D721Med (cell line): ENCODE results near the gene FAM13A.
"Not testable (repeated sequence)": the region's sequence is repeated elsewhere in the genome, so short reads cannot be mapped to it uniquely, and the experiment has no call there.

Source experiments
- DNase-seq: peaks from one replicate; pipeline ENCODE4 v3.0.0; 2011; ENCODE audit warnings: low spot score; ENCODE audit not compliant: insufficient read length
- FAIRE-seq: peaks from 2 replicates; lab custom pipeline; 2011; peaks lifted over from hg19 to GRCh38; lab: Jason Lieb, UNC
- CTCF ChIP-seq: IDR thresholded peaks from 2 replicates; pipeline ENCODE4 v1.5.1; 2012; ENCODE audit warnings: mild to moderate bottlenecking, control low read depth; ENCODE audit not compliant: insufficient read depth; ENCODE audit errors: missing control alignments

Gene FAM13A

GRCh38 chr4:88999392-88999930 lies 57.5 kb downstream of the FAM13A start:
- FAIRE-seq (peak; percentile 81), DNase-seq (no peak)
- no peak for TF ChIP-seq CTCF

GRCh38 chr4:88998891-88999290 lies 58.1 kb downstream of the FAM13A start:
- no peak for TF ChIP-seq CTCF
- FAIRE-seq: no peak
- no peak for DNase-seq

GRCh38 chr4:88998001-88998400 lies 59.0 kb downstream of the FAM13A start:
- TF ChIP-seq CTCF: no peak
- no peak for FAIRE-seq
- no peak for DNase-seq

GRCh38 chr4:88995874-88996273 lies 61.1 kb downstream of the FAM13A start:
- no peak for FAIRE-seq

GRCh38 chr4:88995257-88995656 lies 61.7 kb downstream of the FAM13A start:
- FAIRE-seq: not testable (repeated sequence)

More at GRCh38 chr4:88995874-88996273, 61.1 kb downstream of the FAM13A start:
- TF ChIP-seq CTCF: no peak
- no peak for DNase-seq

GRCh38 chr4:88993246-88993645 lies 63.7 kb downstream of the FAM13A start:
- FAIRE-seq (peak; percentile 84), DNase-seq (no peak)
- TF ChIP-seq CTCF: no peak

More at GRCh38 chr4:88995257-88995656, 61.7 kb downstream of the FAM13A start:
- DNase-seq: not testable (repeated sequence)

GRCh38 chr4:88991746-88992145 lies 65.2 kb downstream of the FAM13A start:
- DNase-seq: no peak
- FAIRE-seq: peak; percentile 32
- no peak for TF ChIP-seq CTCF

- no peak for FAIRE-seq
- no peak for TF ChIP-seq CTCF
- no peak for DNase-seq
Measured at GRCh38 chr4:88989990-88990389, 67.0 kb downstream of the FAM13A start.
